GF-D8 (cell line): Measurements from ENCODE around the gene FADS1.

Experiments used
- DNase-seq: peaks from one replicate; lab custom pipeline; 2025; lab: John Stamatoyannopoulos, UW

The FADS1 gene

GRCh38 chr11:61760946-61761345 lies 55.9 kb downstream of the FADS1 start:
- DNase-seq = no peak

- DNase-seq = no peak
These were observed 59.5 kb downstream of the FADS1 start for GRCh38 chr11:61757213-61757862.

- DNase-seq = no peak
These were observed 60.2 kb downstream of the FADS1 start for GRCh38 chr11:61756452-61757212.

- no peak for DNase-seq
These were observed 60.7 kb downstream of the FADS1 start for GRCh38 chr11:61756147-61756451.

DNA sequence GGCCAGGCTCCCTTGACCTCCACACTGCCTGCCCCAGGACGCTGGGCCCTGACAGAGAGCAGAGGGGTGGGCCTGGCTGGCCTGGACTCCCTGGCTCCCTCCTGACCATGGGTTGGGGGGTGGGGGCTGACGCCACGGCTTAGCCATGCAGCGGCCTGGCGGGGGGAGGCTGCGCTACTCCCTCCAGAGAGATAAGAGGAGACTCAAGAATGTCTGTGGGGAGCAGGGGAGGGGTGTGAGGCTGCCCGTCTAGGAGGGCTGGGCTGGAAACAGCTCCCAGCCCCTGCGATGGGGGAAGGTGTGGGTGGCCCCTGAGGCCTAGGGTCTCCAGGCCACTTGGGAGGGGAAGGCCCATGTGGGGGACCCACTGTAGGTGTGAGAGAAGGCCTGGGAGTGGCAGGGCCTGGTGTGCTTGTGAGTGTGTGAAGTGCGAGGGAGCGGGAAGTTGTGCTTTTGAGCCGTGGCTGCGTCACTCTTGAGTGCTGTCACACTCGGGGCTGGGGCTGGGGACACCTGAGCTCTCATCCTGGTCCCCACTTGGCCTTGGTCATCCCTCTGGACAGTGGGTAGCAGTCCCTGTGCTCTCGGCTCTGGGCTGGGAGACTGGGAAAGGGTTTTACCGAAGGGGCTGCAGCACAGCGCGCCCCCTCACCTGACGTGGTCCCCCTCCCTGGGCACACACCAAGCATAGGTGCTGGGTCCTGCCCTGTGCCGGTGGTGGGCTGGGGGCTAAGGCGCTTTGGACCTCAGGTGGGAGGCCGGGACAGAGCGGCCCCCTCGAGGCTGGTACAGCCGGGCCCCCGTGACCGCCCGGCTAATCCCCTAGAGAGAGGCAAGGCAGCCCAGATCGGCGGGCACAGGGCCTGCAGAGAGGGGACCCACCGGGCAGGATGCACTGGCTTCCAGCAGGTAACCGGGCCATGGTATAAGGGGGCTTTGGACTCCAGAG lies 62.0 kb downstream of the FADS1 start:
- DNase-seq = no peak

DNA sequence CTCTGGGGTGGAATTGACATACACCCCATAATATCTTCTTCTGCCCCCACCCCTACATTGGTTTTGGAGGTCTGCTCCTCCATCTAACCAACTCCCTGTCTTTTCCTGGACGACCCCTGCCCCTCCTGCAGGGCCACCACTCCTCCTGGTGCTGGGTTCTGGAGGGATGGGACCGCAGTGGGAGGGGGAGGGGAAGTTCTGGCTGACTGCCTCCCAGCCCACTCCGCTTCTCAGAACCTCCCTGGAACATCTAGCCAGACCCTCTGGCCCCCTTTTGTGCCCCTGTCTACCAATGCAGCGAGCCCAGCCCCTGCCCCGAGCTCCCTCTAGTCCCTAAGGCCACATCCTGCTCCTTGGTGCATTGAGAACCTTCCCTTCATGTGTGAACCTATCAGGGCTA lies 63.1 kb downstream of the FADS1 start:
- no peak for DNase-seq

- DNase-seq = no peak
These were observed 63.8 kb downstream of the FADS1 start for GRCh38 chr11:61752925-61753521.

DNA sequence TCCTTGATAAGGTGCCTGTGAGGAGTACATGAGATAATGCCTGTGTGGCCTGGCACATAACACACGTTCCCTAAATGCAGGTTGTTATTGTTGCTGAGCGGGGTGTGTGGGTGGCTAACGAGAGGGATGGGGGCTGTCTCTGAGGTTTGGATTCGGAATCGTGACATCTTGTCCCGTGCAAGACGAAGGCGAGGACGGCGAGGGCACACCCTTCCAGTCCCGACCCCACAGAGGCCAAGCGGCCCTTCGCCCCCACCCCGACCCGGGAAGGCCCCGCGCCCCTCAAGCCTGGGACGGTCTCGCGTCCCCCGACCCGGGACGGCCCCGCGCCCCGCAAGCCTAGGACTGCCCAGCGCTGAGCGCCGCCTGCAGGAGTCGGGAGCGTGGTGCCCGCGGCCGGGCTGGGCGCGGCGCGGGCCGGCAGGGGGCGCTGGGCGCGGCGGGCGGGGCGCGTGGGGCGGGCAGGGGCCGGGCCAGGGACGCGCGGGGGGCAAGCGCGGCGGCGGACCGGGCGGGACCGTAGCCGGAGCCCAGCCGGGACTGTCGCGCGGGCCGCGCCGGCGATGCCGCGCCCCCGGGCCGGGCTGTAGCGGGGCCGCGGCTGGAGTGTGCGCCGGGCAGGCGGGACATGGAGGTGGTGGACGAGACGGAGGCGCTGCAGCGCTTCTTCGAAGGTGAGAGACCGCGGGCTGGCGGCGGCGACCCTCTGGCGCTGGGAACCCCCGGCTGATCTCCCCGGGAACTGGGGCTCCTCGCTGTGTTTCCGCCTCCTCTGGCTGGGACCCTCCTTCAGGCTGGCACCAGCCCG lies 64.5 kb downstream of the FADS1 start, which contains the start of gene MYRF:
Gene MYRF, plus strand, starts transcription at position 520 of the 808 bp plus-strand sequence. Its CDS starts 109 bp downstream, at position 629.
- no peak for DNase-seq

GRCh38 chr11:61751384-61751783 lies 65.4 kb downstream of the FADS1 start:
- no peak for DNase-seq

GRCh38 chr11:61750631-61751273 lies 66.1 kb downstream of the FADS1 start:
- no peak for DNase-seq
